GM12891 (cell line): ENCODE results near the gene ABHD14A.

Experiments used
- POLR2A ChIP-seq: IDR thresholded peaks from 2 replicates; pipeline ENCODE4 v1.6.1; 2011; ENCODE audit warnings: low read depth, low read length, control low read depth
- POU2F2 ChIP-seq: IDR thresholded peaks from 2 replicates; pipeline ENCODE4 v1.6.1; 2011; ENCODE audit warnings: low read depth, mild to moderate bottlenecking, control low read depth, low read length, moderate library complexity

GRCh38 chr3:51966486-51966885 is 8.4 kb upstream of the ABHD14A start:
- no peak for TF ChIP-seq POLR2A
- no peak for TF ChIP-seq POU2F2
